ENCODE data around the gene TBCD. TPM values are rescaled to one million over a fixed set of nuclear protein-coding genes. Genes with fewer than 3 reads are reported as not detected.
"Not testable (repeated sequence)": the region's sequence is repeated elsewhere in the genome, so short reads cannot be mapped to it uniquely, and the experiment has no call there.

The TBCD gene
- total RNA-seq, 2 donors from 2014 or later, result 38.9 to 74.8 TPM

DNA sequence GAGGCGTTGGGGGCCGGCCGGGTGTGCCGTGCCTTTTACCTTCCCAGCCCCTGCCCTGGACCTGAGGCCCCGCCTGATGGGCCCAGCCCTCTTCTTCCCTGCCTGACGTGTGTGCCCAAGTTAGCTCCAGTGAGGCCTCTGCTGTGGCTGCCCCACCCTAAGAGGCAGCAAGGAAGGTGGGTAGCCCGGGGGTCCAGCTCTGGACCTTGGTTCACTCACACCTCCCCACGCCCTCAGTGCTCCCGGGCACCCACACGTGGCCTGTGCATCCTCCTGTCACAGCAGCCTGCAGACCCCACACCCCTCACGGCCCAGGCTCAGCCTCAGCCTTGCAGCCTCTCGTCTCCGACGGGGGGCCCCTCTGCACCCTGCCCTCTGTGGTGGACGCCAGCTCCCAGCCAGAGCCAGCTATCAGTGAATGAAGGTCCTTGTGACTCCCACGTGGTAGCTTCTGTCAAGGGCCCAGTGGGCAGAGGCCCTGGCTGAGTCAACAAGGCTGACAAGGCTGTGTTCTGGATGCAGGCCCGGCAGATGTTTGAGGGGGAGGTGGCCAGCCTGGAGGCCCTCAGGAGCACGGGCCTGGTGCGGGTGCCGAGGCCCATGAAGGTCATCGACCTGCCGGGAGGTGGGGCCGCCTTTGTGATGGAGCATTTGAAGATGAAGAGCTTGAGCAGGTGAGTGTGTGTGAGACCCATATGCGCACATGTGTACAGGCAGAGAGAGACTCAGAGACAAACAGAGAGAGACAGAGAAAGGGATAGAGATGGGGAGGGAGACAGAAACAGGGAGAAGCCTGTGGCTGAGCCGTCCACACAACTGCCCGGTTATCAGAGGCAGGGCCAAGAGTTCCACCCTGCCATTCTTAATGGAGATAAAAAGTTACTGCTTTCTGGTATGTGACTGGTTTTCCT, 13.6 kb upstream of the TBCD start:
- peak; percentile 31 to 75 (median 64) for DNase-seq
- intact Hi-C loops (cut with DNase I), result no loop called here

GRCh38 chr17:82740906-82741759, 10.7 kb upstream of the TBCD start:
- DNase-seq, result no peak
- Histone ChIP-seq H3K9me3 (no peaks in the 10 kb centered on the region), H3K4me3 (no peak overlapping the region), H3K36me3 (replicated peaks in 1 of 2; ENCODE audit: insufficient read depth in 1 of 2, low read depth in 2 of 2) (peaks cover 11 to 14% of the 10 kb centered on the region in 2 donors), H3K4me1 (peaks cover 25% of the 10 kb centered on the region), H3K27me3 (no peaks in the 10 kb centered on the region), H3K27ac (no peak overlapping the region)
- TF ChIP-seq, protein P1, sequence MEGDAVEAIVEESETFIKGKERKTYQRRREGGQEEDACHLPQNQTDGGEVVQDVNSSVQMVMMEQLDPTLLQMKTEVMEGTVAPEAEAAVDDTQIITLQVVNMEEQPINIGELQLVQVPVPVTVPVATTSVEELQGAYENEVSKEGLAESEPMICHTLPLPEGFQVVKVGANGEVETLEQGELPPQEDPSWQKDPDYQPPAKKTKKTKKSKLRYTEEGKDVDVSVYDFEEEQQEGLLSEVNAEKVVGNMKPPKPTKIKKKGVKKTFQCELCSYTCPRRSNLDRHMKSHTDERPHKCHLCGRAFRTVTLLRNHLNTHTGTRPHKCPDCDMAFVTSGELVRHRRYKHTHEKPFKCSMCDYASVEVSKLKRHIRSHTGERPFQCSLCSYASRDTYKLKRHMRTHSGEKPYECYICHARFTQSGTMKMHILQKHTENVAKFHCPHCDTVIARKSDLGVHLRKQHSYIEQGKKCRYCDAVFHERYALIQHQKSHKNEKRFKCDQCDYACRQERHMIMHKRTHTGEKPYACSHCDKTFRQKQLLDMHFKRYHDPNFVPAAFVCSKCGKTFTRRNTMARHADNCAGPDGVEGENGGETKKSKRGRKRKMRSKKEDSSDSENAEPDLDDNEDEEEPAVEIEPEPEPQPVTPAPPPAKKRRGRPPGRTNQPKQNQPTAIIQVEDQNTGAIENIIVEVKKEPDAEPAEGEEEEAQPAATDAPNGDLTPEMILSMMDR (IDR thresholded peaks at IDR 0.05), result no peak
- no peak for TF ChIP-seq POLR2A (IDR thresholded peaks at IDR 0.05)
- no peak for ATAC-seq
- intact Hi-C loops (cut with DNase I), result no loop called here
- WGBS, 2 donors, result 97 to 98% methylated on average over 8 to 10 of the region's 10 CpGs

More for the DNA sequence above, 13.6 kb upstream of the TBCD start:
- Histone ChIP-seq H3K4me1 (peaks cover 36% of the 10 kb centered on the region), H3K36me3 (replicated peaks in 1 of 2; ENCODE audit: insufficient read depth in 1 of 2, low read depth in 2 of 2) (peaks cover 11 to 14% of the 10 kb centered on the region in 2 donors), H3K27ac (peak overlapping the region in 2 of 4 donors; percentile 1 to 12), H3K9me3 (no peaks in the 10 kb centered on the region), H3K27me3 (no peaks in the 10 kb centered on the region), H3K4me3 (no peak overlapping the region)
- ATAC-seq, result no peak
- 58 to 60% methylated on average over 15 to 26 of the region's 26 CpGs for WGBS, 2 donors
- no peak for TF ChIP-seq POLR2A (IDR thresholded peaks at IDR 0.05)
- TF ChIP-seq, protein P1 (IDR thresholded peaks at IDR 0.05), result no peak

DNA sequence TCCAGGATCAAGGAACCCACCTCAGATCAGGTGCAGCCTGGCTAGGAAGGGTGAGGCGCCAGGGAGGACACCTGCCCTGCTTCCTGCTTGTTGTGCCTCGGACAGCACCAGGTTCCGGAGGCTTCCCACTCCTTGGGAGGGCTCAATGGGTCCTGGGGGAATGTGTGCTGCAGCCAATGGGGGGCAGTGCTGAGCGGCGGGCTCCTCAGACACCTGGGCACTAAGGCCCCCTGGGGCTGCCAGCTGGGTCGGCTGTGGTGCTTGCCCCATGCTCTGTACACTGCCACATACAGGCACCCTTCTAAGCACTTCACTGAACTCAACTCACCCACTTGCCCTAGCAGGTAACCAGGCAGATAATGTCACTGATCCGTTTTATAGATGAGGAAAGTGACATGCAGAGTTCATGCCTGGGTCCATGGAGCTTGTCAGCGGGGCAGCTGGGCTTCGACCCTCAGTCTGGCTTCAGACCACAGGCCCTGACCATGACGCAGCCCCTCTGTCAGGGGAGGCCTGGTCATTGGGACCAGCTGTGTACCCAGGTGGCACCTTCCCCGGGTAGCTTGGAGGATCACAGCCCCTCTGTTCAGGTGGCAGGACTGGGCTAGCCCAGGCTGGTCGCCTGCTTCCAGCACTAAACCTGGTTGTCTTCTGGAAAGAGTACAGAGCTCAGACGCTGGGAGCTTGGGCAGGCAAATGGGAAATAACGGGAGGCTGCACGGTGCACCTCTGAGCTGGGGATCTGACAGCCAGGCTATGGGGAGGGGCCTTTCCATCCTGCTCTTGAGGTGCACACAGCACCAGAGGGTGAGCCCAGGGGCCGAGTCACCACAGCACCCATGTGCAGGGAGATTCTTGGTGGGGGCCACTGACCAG, 8.3 kb upstream of the TBCD start:
- peaks cover 11 to 14% of the 10 kb centered on the region in 2 donors for H3K36me3 ChIP-seq (replicated peaks in 1 of 2; ENCODE audit: insufficient read depth in 1 of 2, low read depth in 2 of 2)
- WGBS, 2 donors, result 90 to 91% methylated on average over 7 to 16 of the region's 16 CpGs
- H3K27ac ChIP-seq, result no peak overlapping the region
- H3K4me3 ChIP-seq, result no peak overlapping the region
- no peaks in the 10 kb centered on the region for H3K27me3 ChIP-seq
- H3K9me3 ChIP-seq, result no peaks in the 10 kb centered on the region
- ATAC-seq (no peak), DNase-seq (no peak)
- peaks cover under 1% of the 10 kb centered on the region for H3K4me1 ChIP-seq
- TF ChIP-seq, protein P1 (IDR thresholded peaks at IDR 0.05), result no peak
- no peak for TF ChIP-seq POLR2A (IDR thresholded peaks at IDR 0.05)
- intact Hi-C loops (cut with DNase I), result no loop called here

DNA sequence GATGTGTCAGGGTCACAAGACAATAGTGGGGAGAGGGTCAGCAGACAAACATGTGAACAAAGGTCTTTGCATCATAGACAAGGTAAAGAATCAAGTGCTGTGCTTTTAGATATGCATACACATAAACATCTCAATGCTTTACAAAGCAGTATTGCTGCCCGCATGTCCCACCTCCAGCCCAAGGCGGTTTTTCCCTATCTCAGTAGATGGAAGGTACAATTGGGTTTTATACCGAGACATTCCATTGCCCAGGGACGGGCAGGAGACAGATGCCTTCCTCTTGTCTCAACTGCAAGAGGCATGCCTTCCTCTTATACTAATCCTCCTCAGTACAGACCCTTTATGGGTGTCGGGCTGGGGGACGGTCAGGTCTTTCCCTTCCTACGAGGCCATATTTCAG, 7.1 kb upstream of the TBCD start:
- peaks cover 11 to 12% of the 10 kb centered on the region in 2 donors for H3K36me3 ChIP-seq (replicated peaks in 1 of 2; ENCODE audit: insufficient read depth in 1 of 2, low read depth in 2 of 2)

More for the DNA sequence above, 7.1 kb upstream of the TBCD start:
- DNase-seq; H3K9me3 ChIP-seq; ATAC-seq; H3K27ac ChIP-seq; H3K4me1 ChIP-seq; H3K27me3 ChIP-seq; intact Hi-C loops (cut with DNase I); H3K4me3 ChIP-seq: not testable (repeated sequence)
- 63 to 72% methylated on average over 5 to 7 of the region's 7 CpGs for WGBS, 2 donors
